Germinal center (tissue), 1 donor: ENCODE measurements around the gene PLCXD1.
"Not testable (repeated sequence)": the region's sequence is repeated elsewhere in the genome, so short reads cannot be mapped to it uniquely, and the experiment has no call there.

Experiments used
- DNase-seq: peaks from one replicate; pipeline ENCODE4 v3.0.0; 2012; ENCODE audit warnings: mixed read lengths, low spot score

The PLCXD1 gene

GRCh38 chrX:291411-291901 lies 10.3 kb downstream of the PLCXD1 start:
- no peak for DNase-seq

GRCh38 chrX:292900-293897 lies 12.0 kb downstream of the PLCXD1 start:
- no peak for DNase-seq

GRCh38 chrX:295136-295535 lies 14.0 kb downstream of the PLCXD1 start:
- DNase-seq = no peak

GRCh38 chrX:298993-299392 lies 17.8 kb downstream of the PLCXD1 start:
- DNase-seq = no peak

- DNase-seq = no peak
These were observed 19.2 kb downstream of the PLCXD1 start for GRCh38 chrX:300334-300733.

GRCh38 chrX:302975-303374 lies 21.8 kb downstream of the PLCXD1 start:
- no peak for DNase-seq

- DNase-seq = not testable (repeated sequence)
These were observed 24.8 kb downstream of the PLCXD1 start for GRCh38 chrX:305781-306613.

GRCh38 chrX:306614-307251 lies 25.6 kb downstream of the PLCXD1 start:
- DNase-seq = not testable (repeated sequence)

- no peak for DNase-seq
These were observed 26.3 kb downstream of the PLCXD1 start for GRCh38 chrX:307261-308111.

- no peak for DNase-seq
These were observed 27.8 kb downstream of the PLCXD1 start for GRCh38 chrX:308821-309520.

- DNase-seq = no peak
These were observed 29.5 kb downstream of the PLCXD1 start for GRCh38 chrX:310621-311155.

GRCh38 chrX:311156-312129 lies 30.3 kb downstream of the PLCXD1 start:
- no peak for DNase-seq

- no peak for DNase-seq
These were observed 31.6 kb downstream of the PLCXD1 start for GRCh38 chrX:312621-313331.

GRCh38 chrX:313546-313945 lies 32.4 kb downstream of the PLCXD1 start:
- DNase-seq = no peak

GRCh38 chrX:314049-314448 lies 32.9 kb downstream of the PLCXD1 start:
- DNase-seq = no peak

GRCh38 chrX:314781-315595 lies 33.8 kb downstream of the PLCXD1 start:
- DNase-seq = no peak
